Measurements from ENCODE around the gene MDFIC. TPM values are rescaled to one million over a fixed set of nuclear protein-coding genes. Genes with fewer than 3 reads are reported as not detected.

Gene MDFIC
- total and polyA plus RNA-seq, 4 donors, result 3.2 to 6.6 (median 5.3) TPM

DNA sequence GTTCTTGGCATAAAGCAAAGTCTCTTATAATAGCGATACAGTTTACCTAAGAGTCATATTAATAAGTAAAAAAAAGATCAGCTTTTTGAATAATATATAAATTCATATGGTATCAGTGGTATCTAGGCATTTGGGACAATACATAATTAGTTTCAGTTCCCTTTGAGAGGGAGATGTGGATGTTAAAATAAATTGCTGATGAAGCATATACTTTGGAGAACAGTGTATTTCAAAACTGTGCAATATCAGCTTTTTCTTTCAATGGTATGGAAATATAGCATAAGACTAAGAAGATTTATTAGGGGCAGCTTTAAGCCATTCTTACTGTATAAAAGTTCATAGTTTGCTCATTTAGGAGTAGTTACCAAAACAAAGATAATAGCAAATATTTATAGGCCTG, 35.5 kb downstream of the MDFIC start:
- Histone ChIP-seq H3K27me3 (ENCODE audit: control insufficient read depth in 4 of 4, insufficient read depth in 4 of 4, low read length in 3 of 4) (no peaks in the 10 kb centered on the region), H3K27ac (ENCODE audit: low read depth in 1 of 2, low read length in 2 of 2) (no peak overlapping the region), H3K4me1 (ENCODE audit: control insufficient read depth in 4 of 4, insufficient read depth in 4 of 4, low read length in 3 of 4) (peaks cover 0 to 1% (median 0%) of the 10 kb centered on the region in 4 donors), H3K4me3 (ENCODE audit: low read depth in 1 of 3, low read length in 3 of 3) (no peak overlapping the region), H3K9me3 (ENCODE audit: control insufficient read depth in 4 of 4, low read length in 3 of 4) (no peaks in the 10 kb centered on the region), H3K36me3 (ENCODE audit: control insufficient read depth in 4 of 4, insufficient read depth in 3 of 4, low read depth in 1 of 4, low read length in 3 of 4) (no peaks in the 10 kb centered on the region), H3K9ac (ENCODE audit: low read depth in 1 of 2, low read length in 2 of 2) (no peak overlapping the region)
- DNase-seq (ENCODE audit: low spot score), result no peak
- TF ChIP-seq HNF4A (conservative IDR thresholded peaks at IDR 0.05) (no peak), FOXA2 (IDR thresholded peaks at IDR 0.05) (no peak), JUND (IDR thresholded peaks at IDR 0.05) (no peak), TAF1 (conservative IDR thresholded peaks at IDR 0.05) (no peak)
- TF ChIP-seq, protein P1, sequence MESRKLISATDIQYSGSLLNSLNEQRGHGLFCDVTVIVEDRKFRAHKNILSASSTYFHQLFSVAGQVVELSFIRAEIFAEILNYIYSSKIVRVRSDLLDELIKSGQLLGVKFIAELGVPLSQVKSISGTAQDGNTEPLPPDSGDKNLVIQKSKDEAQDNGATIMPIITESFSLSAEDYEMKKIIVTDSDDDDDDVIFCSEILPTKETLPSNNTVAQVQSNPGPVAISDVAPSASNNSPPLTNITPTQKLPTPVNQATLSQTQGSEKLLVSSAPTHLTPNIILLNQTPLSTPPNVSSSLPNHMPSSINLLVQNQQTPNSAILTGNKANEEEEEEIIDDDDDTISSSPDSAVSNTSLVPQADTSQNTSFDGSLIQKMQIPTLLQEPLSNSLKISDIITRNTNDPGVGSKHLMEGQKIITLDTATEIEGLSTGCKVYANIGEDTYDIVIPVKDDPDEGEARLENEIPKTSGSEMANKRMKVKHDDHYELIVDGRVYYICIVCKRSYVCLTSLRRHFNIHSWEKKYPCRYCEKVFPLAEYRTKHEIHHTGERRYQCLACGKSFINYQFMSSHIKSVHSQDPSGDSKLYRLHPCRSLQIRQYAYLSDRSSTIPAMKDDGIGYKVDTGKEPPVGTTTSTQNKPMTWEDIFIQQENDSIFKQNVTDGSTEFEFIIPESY (IDR thresholded peaks at IDR 0.05), result no peak
- TF ChIP-seq, protein P2, sequence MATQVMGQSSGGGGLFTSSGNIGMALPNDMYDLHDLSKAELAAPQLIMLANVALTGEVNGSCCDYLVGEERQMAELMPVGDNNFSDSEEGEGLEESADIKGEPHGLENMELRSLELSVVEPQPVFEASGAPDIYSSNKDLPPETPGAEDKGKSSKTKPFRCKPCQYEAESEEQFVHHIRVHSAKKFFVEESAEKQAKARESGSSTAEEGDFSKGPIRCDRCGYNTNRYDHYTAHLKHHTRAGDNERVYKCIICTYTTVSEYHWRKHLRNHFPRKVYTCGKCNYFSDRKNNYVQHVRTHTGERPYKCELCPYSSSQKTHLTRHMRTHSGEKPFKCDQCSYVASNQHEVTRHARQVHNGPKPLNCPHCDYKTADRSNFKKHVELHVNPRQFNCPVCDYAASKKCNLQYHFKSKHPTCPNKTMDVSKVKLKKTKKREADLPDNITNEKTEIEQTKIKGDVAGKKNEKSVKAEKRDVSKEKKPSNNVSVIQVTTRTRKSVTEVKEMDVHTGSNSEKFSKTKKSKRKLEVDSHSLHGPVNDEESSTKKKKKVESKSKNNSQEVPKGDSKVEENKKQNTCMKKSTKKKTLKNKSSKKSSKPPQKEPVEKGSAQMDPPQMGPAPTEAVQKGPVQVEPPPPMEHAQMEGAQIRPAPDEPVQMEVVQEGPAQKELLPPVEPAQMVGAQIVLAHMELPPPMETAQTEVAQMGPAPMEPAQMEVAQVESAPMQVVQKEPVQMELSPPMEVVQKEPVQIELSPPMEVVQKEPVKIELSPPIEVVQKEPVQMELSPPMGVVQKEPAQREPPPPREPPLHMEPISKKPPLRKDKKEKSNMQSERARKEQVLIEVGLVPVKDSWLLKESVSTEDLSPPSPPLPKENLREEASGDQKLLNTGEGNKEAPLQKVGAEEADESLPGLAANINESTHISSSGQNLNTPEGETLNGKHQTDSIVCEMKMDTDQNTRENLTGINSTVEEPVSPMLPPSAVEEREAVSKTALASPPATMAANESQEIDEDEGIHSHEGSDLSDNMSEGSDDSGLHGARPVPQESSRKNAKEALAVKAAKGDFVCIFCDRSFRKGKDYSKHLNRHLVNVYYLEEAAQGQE (IDR thresholded peaks at IDR 0.05), result no peak
- WGBS, result 95% methylated on average over 1 of the region's 1 CpG

- Histone ChIP-seq H3K36me3 (ENCODE audit: control insufficient read depth in 4 of 4, insufficient read depth in 3 of 4, low read depth in 1 of 4, low read length in 3 of 4) (no peaks in the 10 kb centered on the region), H3K4me3 (ENCODE audit: low read depth in 1 of 3, low read length in 3 of 3) (no peak overlapping the region), H3K27me3 (ENCODE audit: control insufficient read depth in 4 of 4, insufficient read depth in 4 of 4, low read length in 3 of 4) (no peaks in the 10 kb centered on the region), H3K9me3 (ENCODE audit: control insufficient read depth in 4 of 4, low read length in 3 of 4) (no peaks in the 10 kb centered on the region), H3K4me1 (ENCODE audit: control insufficient read depth in 4 of 4, insufficient read depth in 4 of 4, low read length in 3 of 4) (peaks cover 0 to 1% (median 0%) of the 10 kb centered on the region in 4 donors), H3K9ac (ENCODE audit: low read depth in 1 of 2, low read length in 2 of 2) (no peak overlapping the region), H3K27ac (ENCODE audit: low read depth in 1 of 2, low read length in 2 of 2) (no peak overlapping the region)
- 94% methylated on average over 3 of the region's 3 CpGs for WGBS
- TF ChIP-seq, protein P3, sequence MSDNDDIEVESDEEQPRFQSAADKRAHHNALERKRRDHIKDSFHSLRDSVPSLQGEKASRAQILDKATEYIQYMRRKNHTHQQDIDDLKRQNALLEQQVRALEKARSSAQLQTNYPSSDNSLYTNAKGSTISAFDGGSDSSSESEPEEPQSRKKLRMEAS (IDR thresholded peaks at IDR 0.05), result no peak
- no peak for TF ChIP-seq RAD21 (IDR thresholded peaks at IDR 0.05)
- TF ChIP-seq GABPA (IDR thresholded peaks at IDR 0.05 in 1 of 2, conservative IDR thresholded peaks at IDR 0.05 in 1 of 2), result no peak
- no peak for TF ChIP-seq CTCF (IDR thresholded peaks at IDR 0.05; ENCODE audit: low read depth, low read length, missing input control)
- TF ChIP-seq HNF4A (conservative IDR thresholded peaks at IDR 0.05), result no peak
- TF ChIP-seq, protein P4, sequence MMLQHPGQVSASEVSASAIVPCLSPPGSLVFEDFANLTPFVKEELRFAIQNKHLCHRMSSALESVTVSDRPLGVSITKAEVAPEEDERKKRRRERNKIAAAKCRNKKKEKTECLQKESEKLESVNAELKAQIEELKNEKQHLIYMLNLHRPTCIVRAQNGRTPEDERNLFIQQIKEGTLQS (IDR thresholded peaks at IDR 0.05), result no peak
- DNase-seq (ENCODE audit: low spot score), result no peak
These were observed 38.0 kb downstream of the MDFIC start for GRCh38 chr7:114959931-114960330.

All from liver (tissue), 9 donors.